GM19193 (cell line): ENCODE results near the gene SLX4.

Experiments
- POLR2A ChIP-seq: IDR thresholded peaks from 4 replicates; pipeline ENCODE4 v1.6.1; 2011; ENCODE audit not compliant: insufficient read depth, insufficient read length; ENCODE audit errors: extremely low read depth

Gene SLX4, protein sequence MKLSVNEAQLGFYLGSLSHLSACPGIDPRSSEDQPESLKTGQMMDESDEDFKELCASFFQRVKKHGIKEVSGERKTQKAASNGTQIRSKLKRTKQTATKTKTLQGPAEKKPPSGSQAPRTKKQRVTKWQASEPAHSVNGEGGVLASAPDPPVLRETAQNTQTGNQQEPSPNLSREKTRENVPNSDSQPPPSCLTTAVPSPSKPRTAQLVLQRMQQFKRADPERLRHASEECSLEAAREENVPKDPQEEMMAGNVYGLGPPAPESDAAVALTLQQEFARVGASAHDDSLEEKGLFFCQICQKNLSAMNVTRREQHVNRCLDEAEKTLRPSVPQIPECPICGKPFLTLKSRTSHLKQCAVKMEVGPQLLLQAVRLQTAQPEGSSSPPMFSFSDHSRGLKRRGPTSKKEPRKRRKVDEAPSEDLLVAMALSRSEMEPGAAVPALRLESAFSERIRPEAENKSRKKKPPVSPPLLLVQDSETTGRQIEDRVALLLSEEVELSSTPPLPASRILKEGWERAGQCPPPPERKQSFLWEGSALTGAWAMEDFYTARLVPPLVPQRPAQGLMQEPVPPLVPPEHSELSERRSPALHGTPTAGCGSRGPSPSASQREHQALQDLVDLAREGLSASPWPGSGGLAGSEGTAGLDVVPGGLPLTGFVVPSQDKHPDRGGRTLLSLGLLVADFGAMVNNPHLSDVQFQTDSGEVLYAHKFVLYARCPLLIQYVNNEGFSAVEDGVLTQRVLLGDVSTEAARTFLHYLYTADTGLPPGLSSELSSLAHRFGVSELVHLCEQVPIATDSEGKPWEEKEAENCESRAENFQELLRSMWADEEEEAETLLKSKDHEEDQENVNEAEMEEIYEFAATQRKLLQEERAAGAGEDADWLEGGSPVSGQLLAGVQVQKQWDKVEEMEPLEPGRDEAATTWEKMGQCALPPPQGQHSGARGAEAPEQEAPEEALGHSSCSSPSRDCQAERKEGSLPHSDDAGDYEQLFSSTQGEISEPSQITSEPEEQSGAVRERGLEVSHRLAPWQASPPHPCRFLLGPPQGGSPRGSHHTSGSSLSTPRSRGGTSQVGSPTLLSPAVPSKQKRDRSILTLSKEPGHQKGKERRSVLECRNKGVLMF (N-terminal part only)

GRCh38 chr16:3611146-3611975 lies at the start of gene SLX4:
SLX4 (minus strand) TSS chr16:3611606; CDS start chr16:3608964, 2,642 bp downstream.
- peak; percentile 84 for TF ChIP-seq POLR2A

GRCh38 chr16:3659251-3659650 lies 47.8 kb upstream of the SLX4 start:
- no peak for TF ChIP-seq POLR2A

DNA sequence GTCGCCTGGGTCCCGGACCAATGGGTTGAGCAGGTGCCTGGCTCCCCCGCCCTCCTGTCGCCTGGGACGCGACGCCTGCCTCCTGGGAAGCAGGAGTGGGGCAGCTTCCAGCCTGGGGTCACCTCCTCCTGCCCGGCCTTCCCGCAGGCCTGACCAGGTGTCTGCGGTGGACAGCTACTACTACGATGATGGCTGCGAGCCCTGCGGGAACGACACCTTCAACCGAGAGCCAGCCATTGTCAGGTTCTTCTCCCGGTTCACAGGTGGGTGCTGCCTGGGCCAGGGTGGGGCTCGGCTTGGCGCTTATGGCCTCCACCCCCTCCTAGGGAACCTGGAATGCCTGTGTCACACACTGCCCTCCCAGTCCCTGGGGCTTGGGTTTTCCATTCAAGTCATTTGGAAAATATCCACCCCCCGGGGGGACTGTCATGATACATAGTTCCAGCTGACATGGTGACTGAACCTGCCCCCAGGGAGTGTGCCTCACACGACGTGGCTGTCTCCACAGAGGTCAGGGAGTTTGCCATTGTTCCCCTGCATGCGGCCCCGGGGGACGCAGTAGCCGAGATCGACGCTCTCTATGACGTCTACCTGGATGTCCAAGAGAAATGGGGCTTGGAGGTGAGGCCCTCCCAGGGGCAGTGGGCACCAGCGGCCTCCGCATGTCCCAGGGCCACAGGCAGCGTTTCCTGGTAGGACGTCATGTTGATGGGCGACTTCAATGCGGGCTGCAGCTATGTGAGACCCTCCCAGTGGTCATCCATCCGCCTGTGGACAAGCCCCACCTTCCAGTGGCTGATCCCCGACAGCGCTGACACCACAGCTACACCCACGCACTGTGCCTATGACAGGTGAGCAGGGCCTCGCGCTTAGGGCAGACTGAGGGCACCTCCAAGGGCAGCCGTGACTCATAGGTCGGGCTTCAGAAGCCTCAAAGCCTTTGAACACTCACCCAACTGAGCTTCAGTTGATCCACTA lies 45.4 kb upstream of the SLX4 start:
- no peak for TF ChIP-seq POLR2A

GRCh38 chr16:3655396-3656159 lies 44.2 kb upstream of the SLX4 start:
- TF ChIP-seq POLR2A: no peak

GRCh38 chr16:3655030-3655395 lies 43.6 kb upstream of the SLX4 start:
- TF ChIP-seq POLR2A: no peak

DNA sequence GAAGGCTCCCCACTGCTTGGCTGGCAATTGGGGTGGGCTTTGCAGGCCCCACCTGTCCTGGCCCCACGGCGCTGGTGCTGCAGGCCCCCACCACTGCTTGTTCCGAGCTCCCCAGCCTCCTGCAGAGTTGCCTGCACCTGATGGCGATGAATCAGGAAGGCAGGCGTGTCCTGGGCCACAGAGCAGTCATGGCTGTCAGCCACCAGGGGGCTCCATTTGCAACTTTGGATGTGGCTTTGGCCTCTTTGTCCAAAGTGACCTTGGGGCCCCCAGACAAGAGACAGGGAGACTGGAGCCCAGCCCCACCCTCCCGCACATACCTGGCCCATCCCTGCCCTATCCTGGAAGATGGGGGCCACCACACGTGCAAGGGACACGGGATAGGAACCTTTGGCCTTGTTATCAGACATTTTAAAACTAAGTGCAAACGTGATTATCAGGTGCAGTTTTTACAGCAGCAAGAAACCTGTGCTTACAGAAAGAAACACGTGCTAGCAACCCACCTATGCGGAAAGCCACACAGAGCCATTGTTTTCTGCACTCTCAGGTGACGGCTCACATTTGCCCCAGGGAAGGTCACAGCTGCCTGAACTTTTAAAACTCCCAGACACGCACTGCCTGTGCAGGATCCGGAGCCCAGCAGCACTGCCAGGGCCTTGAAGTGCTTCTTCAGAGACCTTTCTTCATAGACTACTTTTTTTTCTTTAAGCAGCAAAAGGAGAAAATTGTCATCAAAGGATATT lies 43.0 kb upstream of the SLX4 start, which contains the start of gene DNASE1:
Gene DNASE1, plus strand, starts transcription at position 443 of the 743 bp plus-strand sequence. CDS start 683 bp downstream, outside the sequence.
- TF ChIP-seq POLR2A: no peak

DNA sequence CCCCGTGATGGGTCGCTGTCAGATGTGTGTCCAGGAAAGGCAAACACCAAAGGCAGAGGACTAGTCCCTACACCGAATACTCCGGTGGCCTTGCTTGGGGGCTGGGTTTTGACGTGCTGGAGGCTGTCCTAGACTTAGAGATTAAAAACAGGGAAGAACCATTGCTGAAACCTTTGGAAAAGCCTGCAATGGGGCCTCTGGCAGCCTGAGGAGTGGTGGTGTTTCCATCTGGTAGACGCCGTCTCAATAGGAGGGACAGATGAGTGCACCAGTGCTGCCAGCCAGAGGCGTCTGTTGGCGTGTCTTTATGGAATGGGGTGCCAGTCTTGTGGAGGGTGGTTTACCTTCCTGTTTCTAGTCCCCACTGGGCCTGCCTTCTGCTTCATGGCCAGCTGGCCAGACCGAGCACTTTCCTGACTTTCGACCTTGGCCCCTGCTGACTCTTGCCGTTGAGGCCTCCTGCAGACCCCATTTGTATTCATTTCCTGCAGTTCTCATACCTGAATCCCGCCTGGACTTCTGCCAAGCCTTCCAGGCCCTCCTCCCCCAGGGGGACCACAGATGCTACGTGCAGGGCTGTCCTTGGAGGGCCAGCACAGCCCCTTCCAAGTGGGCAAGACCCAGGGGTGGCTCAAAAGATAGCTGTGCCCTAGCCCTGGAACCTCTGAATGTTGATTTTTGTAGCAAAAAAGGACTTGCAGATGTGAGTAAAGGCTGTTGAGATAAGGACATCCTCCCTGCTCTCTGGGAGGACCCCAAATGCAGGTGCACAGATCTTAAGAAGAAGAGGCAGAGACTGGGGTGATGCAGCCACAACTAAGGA lies 41.2 kb upstream of the SLX4 start:
- no peak for TF ChIP-seq POLR2A

- no peak for TF ChIP-seq POLR2A
Observed at GRCh38 chr16:3651461-3652372, 40.3 kb upstream of the SLX4 start.

DNA sequence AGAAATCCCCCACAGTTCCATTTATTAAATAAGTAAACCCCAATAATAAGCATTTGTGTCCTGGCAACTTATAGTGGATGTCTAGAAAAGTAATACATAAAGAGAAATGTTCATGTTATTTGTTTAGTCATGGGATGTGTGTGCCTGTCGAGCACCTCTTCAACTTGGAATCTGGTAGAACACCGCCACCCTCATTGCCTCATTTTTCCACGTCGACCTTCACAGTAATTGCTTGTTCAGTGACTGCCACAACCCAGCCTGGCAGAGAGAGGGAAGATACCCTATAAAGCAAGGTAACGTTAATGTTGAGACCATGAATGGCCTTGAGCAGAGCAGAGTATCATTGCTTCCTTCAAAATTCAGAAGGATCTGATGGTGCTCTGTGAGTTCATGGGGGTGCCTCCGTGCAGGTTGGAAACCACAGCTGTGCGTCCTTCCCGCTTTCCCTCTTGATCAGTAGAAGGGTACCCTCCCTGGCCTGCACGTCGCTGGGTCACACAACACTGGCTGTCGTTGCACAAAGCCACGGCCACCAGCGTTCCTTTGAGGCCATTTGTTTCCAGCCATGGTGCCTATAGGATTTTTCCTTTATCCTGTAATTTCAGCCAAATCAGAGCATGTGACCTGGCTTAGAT lies 39.3 kb upstream of the SLX4 start:
- TF ChIP-seq POLR2A: no peak
